ENCODE results near the gene MEIS3.
"Not testable (repeated sequence)": the region's sequence is repeated elsewhere in the genome, so short reads cannot be mapped to it uniquely, and the experiment has no call there.

The MEIS3 gene

DNA sequence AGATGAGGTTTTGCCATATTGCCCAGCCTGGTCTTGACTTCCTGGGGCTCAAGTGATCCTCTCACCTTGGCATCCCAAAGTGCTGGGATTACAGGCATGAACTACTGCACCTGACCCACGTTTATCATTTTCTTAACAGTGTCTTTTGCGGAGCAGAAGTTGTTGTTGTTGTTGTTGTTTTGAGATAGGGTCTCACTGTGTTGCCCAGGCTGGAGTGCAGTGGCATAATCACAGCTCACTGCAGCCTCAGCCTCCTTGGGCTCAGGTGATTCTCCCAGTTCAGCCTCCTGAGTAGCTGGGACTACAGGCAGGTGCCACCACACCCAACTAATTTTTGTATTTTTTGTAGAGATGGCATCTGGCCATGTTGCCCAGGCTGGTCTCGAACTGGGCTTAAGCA lies 31.7 kb downstream of the MEIS3 start:
- not testable (repeated sequence) for DNase-seq (ENCODE audit: low spot score); FAIRE-seq

GRCh38 chr19:47386582-47386981 lies 32.7 kb downstream of the MEIS3 start:
- not testable (repeated sequence) for FAIRE-seq; DNase-seq (ENCODE audit: low spot score)

- not testable (repeated sequence) for FAIRE-seq; DNase-seq (ENCODE audit: low spot score)
These were observed 34.8 kb downstream of the MEIS3 start for GRCh38 chr19:47384533-47384932.

GRCh38 chr19:47383890-47384289 lies 35.4 kb downstream of the MEIS3 start:
- DNase-seq (ENCODE audit: low spot score); FAIRE-seq: not testable (repeated sequence)

GRCh38 chr19:47381653-47382279 lies 37.6 kb downstream of the MEIS3 start:
- DNase-seq (ENCODE audit: low spot score) = no peak
- FAIRE-seq = no peak

- no peak for FAIRE-seq
- DNase-seq (ENCODE audit: low spot score) = no peak
These were observed 38.2 kb downstream of the MEIS3 start for GRCh38 chr19:47381121-47381520.

DNA sequence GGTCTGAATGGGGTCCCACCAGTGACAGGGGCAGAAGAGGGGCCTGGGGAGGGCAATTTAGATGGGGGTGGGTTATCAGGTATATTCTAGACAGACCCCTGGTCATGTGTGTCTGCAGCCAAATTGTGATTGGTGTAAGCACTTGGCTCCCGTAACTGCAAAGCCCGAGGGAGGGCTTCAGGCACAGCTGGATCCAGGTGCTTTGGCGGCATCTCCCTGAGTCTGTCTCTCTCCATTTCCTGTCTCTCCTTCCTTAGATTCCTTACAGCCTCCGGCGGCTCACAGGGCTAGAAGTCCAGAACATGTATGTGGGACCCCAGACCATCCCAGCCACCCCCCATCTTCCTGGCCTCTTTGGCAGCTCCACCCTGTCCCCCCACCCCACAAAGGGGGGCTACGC lies 38.8 kb downstream of the MEIS3 start:
- DNase-seq (ENCODE audit: low spot score) (no peak), FAIRE-seq (no peak)

GRCh38 chr19:47379381-47379938 lies 39.9 kb downstream of the MEIS3 start:
- no peak for DNase-seq (ENCODE audit: low spot score)
- FAIRE-seq = no peak

DNA sequence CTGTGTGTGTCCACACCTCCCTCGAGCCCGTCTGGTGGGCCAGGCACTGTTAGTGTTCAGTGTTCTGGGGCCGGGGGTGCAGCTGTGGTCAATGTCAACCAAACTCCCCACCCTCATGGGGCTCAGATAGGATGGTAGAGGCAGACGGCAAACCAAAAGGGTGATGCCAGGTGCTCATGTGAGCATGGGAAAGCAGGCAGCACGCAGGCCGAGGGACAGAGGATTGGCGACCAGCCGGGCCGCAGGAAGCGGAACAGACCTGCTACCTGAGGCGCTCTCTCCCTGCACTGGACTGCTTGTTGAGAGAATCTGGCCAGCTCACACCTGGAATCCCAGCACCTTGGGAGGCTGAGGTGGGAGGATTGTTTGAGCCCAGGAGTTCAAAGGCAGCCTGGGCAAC lies 41.1 kb downstream of the MEIS3 start:
- FAIRE-seq = no peak

GRCh38 chr19:47377801-47378200 lies 41.5 kb downstream of the MEIS3 start:
- DNase-seq (ENCODE audit: low spot score) = no peak
- FAIRE-seq = no peak

More for the DNA sequence above, 41.1 kb downstream of the MEIS3 start:
- no peak for DNase-seq (ENCODE audit: low spot score)

GRCh38 chr19:47377208-47377701 lies 42.1 kb downstream of the MEIS3 start:
- DNase-seq (ENCODE audit: low spot score) (no peak), FAIRE-seq (no peak)

GRCh38 chr19:47376589-47377144 lies 42.7 kb downstream of the MEIS3 start:
- no peak for DNase-seq (ENCODE audit: low spot score)
- FAIRE-seq = no peak

DNA sequence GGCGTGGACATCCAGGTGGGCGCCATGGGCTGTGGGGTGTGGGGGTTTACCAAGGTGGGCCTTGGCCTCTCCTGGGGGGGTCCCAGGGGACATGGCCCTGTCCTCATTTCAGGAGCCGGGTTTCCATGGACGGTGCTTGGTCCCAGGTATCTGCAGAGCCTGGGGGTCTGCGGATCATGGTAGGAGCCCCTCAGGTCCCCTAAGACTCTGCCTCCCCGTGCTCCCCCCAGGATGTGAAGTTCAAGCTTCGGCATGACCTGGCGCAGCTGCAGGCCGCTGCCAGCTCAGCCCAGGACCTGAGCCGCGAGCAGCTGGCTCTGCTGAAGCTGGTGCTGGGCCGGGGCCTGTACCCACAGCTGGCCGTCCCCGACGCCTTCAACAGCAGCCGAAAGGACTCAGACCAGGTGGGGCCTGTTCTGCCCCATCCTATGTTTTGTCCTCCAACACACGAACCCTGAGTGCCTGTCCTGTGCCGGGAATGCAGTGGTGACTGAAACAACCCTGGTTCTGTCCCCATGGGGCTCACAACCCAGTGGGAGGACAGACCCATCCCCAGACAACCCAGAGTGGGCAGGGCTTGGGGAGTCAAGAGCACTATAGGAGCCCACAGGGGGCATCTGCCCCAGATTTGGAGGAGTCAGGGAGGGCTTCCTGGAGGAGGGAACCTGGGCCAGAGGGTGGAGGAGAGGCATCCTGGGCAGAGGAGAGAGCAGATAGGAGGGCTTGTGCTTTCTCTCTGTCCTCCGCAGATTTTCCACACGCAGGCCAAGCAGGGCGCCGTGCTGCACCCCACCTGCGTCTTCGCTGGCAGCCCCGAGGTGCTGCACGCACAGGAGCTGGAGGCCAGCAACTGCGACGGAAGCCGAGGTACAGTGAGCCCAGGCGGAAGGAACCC lies 43.4 kb downstream of the MEIS3 start:
- DNase-seq (ENCODE audit: low spot score) = no peak
- no peak for FAIRE-seq

- FAIRE-seq (no peak), DNase-seq (ENCODE audit: low spot score) (no peak)
These were observed 44.2 kb downstream of the MEIS3 start for GRCh38 chr19:47374876-47375693.

- no peak for FAIRE-seq
- no peak for DNase-seq (ENCODE audit: low spot score)
These were observed 45.8 kb downstream of the MEIS3 start for GRCh38 chr19:47373246-47374240.

DNA sequence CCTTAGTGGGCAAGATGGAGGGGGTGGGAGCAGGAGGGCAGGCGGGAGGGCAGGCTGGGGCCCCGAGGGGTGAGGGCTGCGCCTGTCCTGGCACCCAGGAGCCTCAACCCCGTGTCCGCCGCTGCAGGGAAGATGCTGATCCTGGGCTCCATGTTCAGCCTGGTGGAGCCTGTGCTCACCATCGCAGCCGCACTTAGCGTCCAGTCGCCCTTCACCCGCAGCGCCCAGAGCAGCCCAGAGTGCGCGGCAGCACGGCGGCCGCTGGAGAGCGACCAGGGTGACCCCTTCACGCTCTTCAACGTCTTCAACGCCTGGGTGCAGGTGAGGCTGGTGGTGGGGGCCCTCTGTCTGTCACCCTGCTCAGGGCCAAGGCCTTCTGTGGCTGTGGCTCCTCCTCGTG lies 46.7 kb downstream of the MEIS3 start:
- FAIRE-seq (no peak), DNase-seq (ENCODE audit: low spot score) (no peak)

DNA sequence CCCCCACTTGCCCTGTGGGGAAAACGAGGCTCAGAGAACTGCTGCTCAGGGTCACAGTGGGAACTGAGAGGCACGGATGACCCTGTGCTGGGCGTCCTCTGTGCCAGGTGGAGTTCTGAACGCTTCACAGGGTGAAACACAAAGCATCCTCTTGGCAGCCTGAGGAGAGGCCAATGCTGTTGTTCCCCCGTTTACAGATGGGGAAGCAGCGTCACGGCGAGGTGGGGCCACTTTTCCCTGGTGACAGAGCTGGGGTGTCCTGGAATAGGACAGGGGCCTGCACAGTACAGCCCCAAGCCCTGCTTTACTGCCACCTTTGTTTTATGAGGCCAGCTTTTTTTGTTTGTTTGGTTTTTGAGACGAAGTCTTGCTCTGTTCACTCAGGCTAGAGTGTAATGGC lies 48.1 kb downstream of the MEIS3 start:
- DNase-seq (ENCODE audit: low spot score) (no peak), FAIRE-seq (no peak)

GRCh38 chr19:47370045-47370611 lies 49.2 kb downstream of the MEIS3 start:
- no peak for FAIRE-seq
- DNase-seq (ENCODE audit: low spot score) = no peak

DNA sequence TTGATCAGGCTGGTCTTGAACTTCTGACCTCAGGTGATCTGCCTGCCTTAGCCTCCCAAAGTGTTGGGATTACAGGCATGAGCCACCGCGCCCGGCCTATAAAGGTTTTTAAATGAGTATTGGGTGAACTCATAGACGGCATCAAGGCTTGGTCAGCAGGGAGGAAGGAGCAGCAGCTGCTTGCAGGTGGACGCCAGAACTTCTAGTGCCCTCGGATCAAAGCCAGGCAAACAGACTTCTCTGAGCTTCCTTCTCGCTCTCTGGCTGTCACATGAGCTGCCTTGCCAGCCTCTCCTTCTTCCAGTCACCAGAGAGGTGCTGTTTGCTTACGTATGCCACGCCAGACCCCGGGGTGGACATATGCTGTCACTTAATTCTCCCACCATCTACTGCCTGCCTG lies 53.9 kb downstream of the MEIS3 start:
- FAIRE-seq; DNase-seq (ENCODE audit: low spot score): not testable (repeated sequence)
